ENCODE data around the gene UPF3A.
"Not testable (repeated sequence)": the region's sequence is repeated elsewhere in the genome, so short reads cannot be mapped to it uniquely, and the experiment has no call there.

The UPF3A gene

GRCh38 chr13:114309086-114309485, 27.7 kb downstream of the UPF3A start:
- no peak for DNase-seq

- no peak for DNase-seq
Observed at GRCh38 chr13:114309806-114310410, 28.5 kb downstream of the UPF3A start.

- no peak for DNase-seq
Observed at GRCh38 chr13:114310956-114311355, 29.6 kb downstream of the UPF3A start.

- DNase-seq: no peak
Observed at GRCh38 chr13:114311387-114311786, 30.0 kb downstream of the UPF3A start.

GRCh38 chr13:114311908-114312307, 30.5 kb downstream of the UPF3A start:
- no peak for DNase-seq

- DNase-seq: peak; percentile 33
Observed at GRCh38 chr13:114313061-114313860, 31.9 kb downstream of the UPF3A start.

GRCh38 chr13:114314074-114314912, 32.9 kb downstream of the UPF3A start, which contains the start of gene CHAMP1:
TSS of gene CHAMP1 (plus strand) at chr13:114314503. CDS start at chr13:114323843, 9,340 bp downstream.
- DNase-seq: peak; percentile 96

- DNase-seq: peak; percentile 24
Observed at GRCh38 chr13:114315074-114315785, 33.8 kb downstream of the UPF3A start.

GRCh38 chr13:114318624-114319023, 37.2 kb downstream of the UPF3A start:
- DNase-seq: peak; percentile 8

GRCh38 chr13:114319441-114319913, 38.1 kb downstream of the UPF3A start:
- DNase-seq: no peak

- DNase-seq: peak; percentile 89
Observed at GRCh38 chr13:114320065-114320464, 38.7 kb downstream of the UPF3A start.

- DNase-seq: no peak
Observed at GRCh38 chr13:114321256-114321655, 39.9 kb downstream of the UPF3A start.

- DNase-seq: no peak
Observed at GRCh38 chr13:114323349-114323748, 41.9 kb downstream of the UPF3A start.

GRCh38 chr13:114324334-114324733, 42.9 kb downstream of the UPF3A start:
- DNase-seq: no peak

- no peak for DNase-seq
Observed at GRCh38 chr13:114325729-114326128, 44.3 kb downstream of the UPF3A start.

GRCh38 chr13:114328034-114328433, 46.6 kb downstream of the UPF3A start:
- no peak for DNase-seq

- DNase-seq: no peak
Observed at GRCh38 chr13:114328595-114328994, 47.2 kb downstream of the UPF3A start.

GRCh38 chr13:114330086-114330485, 48.7 kb downstream of the UPF3A start:
- no peak for DNase-seq

- not testable (repeated sequence) for DNase-seq
Observed at GRCh38 chr13:114333881-114334280, 52.5 kb downstream of the UPF3A start.

GRCh38 chr13:114334305-114335053, 53.1 kb downstream of the UPF3A start:
- DNase-seq: no peak

GRCh38 chr13:114336457-114336856, 55.1 kb downstream of the UPF3A start:
- DNase-seq: not testable (repeated sequence)

GRCh38 chr13:114338959-114339358, 57.6 kb downstream of the UPF3A start:
- DNase-seq: no peak

Measured in hematopoietic multipotent progenitor cell treated with erythropoietin and hydrocortisone succinate and interleukin-3 and kit ligand, for 8 days (in vitro differentiated cells).